Mucosa of descending colon (tissue), 3 donors: Measurements from ENCODE around the gene KLHL34. TPM values are rescaled to one million over a fixed set of nuclear protein-coding genes. Genes with fewer than 3 reads are reported as not detected.

Experiments used
- ATAC-seq: fragments of 200-7000 bp; cut with Tn5 transposase; one replicate; pipeline ENCODE4 v1.9.1; 2020; ENCODE audit warnings: mild to moderate bottlenecking, moderate library complexity
- DNase-seq, 3 donors: peaks; one replicate each; pipeline ENCODE4 v3.0.0-alpha.2; 2020
- H3K36me3 ChIP-seq: fragments of 200-600 bp; one replicate; pipeline ENCODE4 v1.8.0; 2021; ENCODE audit warnings: low read depth, mild to moderate bottlenecking
- H3K4me1 ChIP-seq: fragments of 200-600 bp; one replicate; pipeline ENCODE4 v1.8.0; 2021; ENCODE audit warnings: low read depth, mild to moderate bottlenecking
- H3K4me3 ChIP-seq: fragments of 200-600 bp; one replicate; pipeline ENCODE4 v1.8.0; 2021; ENCODE audit warnings: mild to moderate bottlenecking
- H3K9me3 ChIP-seq: fragments of 200-600 bp; one replicate; pipeline ENCODE4 v1.8.0; 2021; ENCODE audit warnings: mild to moderate bottlenecking
- CTCF ChIP-seq: fragments of 200-600 bp; IDR thresholded peaks from one replicate; pipeline ENCODE4 v1.8.0; 2022; ENCODE audit warnings: antibody characterized with exemption, mild to moderate bottlenecking
- intact Hi-C, 2 donors: fragments of 100-400 bp; cut with DNase I in 1 of 2; cut with micrococcal nuclease in 1 of 2; formaldehyde crosslinking; loops; one replicate each; pipeline versions ENCODE4 v1.11.0 to v1.11.1; 2022; cut with DNase I, micrococcal nuclease
- total RNA-seq, 3 donors: library from RNA; stranded (reverse); fragmentation: NEBNext Ultra II Directional in 2 of 3; extraction: Animal tissue kit (Norgen Biotek cat#: 25700) in 2 of 3; gene quantifications; one replicate each; pipeline versions ENCODE4 v1.2.1 to v1.2.4, GENCODE V29; 2021 to 2023
- donor health status: DM: no; HTN: no; CAD: no; lungs with moderate emphysema.
- donor health status: DM: no; HTN: no; CAD: no.
- donor health status: DM: no; HTN: yes; CAD: no.

The KLHL34 gene
- total RNA-seq, 3 donors from 2014 or later, result 1.6 to 2.5 (median 2.1) TPM

GRCh38 chrX:21699136-21699535 lies 41.0 kb upstream of the KLHL34 start:
- Histone ChIP-seq H3K4me3 (no peak overlapping the region), H3K36me3 (no peaks in the 10 kb centered on the region), H3K4me1 (no peaks in the 10 kb centered on the region), H3K9me3 (no peaks in the 10 kb centered on the region)
- intact Hi-C loops, result no loop called here
- ATAC-seq, result no peak
- no peak for TF ChIP-seq CTCF
- DNase-seq, result no peak

- Histone ChIP-seq H3K36me3 (no peaks in the 10 kb centered on the region), H3K4me1 (no peaks in the 10 kb centered on the region), H3K9me3 (no peaks in the 10 kb centered on the region), H3K4me3 (no peak overlapping the region)
- TF ChIP-seq CTCF, result no peak
- no peak for ATAC-seq
- intact Hi-C loops, result no loop called here
- DNase-seq, result no peak
Observed at GRCh38 chrX:21698272-21698671, 40.1 kb upstream of the KLHL34 start.

GRCh38 chrX:21691512-21692018 lies 33.4 kb upstream of the KLHL34 start:
- intact Hi-C loops, result no loop called here
- TF ChIP-seq CTCF, result no peak
- no peak for ATAC-seq
- Histone ChIP-seq H3K4me1 (no peaks in the 10 kb centered on the region), H3K36me3 (no peaks in the 10 kb centered on the region), H3K4me3 (no peak overlapping the region), H3K9me3 (no peaks in the 10 kb centered on the region)
- no peak for DNase-seq

GRCh38 chrX:21683941-21684340 lies 25.8 kb upstream of the KLHL34 start:
- DNase-seq (no peak), ATAC-seq (no peak)
- Histone ChIP-seq H3K4me1 (no peaks in the 10 kb centered on the region), H3K9me3 (no peaks in the 10 kb centered on the region), H3K4me3 (no peak overlapping the region), H3K36me3 (no peaks in the 10 kb centered on the region)
- intact Hi-C loops, result no loop called here
- no peak for TF ChIP-seq CTCF

- DNase-seq, result no peak
- TF ChIP-seq CTCF, result no peak
- no peaks in the 10 kb centered on the region for H3K4me1 ChIP-seq
- no peaks in the 10 kb centered on the region for H3K36me3 ChIP-seq
- no peaks in the 10 kb centered on the region for H3K9me3 ChIP-seq
- peak; percentile 80 for ATAC-seq
- no peak overlapping the region for H3K4me3 ChIP-seq
- intact Hi-C loops, result no loop called here
Observed at GRCh38 chrX:21678048-21678612, 20.0 kb upstream of the KLHL34 start.

- no peak for ATAC-seq
- intact Hi-C loops, result no loop called here
- H3K4me1 ChIP-seq, result no peaks in the 10 kb centered on the region
- TF ChIP-seq CTCF, result no peak
- H3K4me3 ChIP-seq, result no peak overlapping the region
- H3K9me3 ChIP-seq, result no peaks in the 10 kb centered on the region
- no peak for DNase-seq
- H3K36me3 ChIP-seq, result no peaks in the 10 kb centered on the region
Observed at GRCh38 chrX:21675931-21676330, 17.8 kb upstream of the KLHL34 start.
